SH-SY5Y (cell line): Measurements from ENCODE around the gene SBF1.

Source experiments
- GATA2 ChIP-seq: IDR thresholded peaks from 2 replicates; pipeline ENCODE4 v1.6.1; 2011; ENCODE audit warnings: mild to moderate bottlenecking, low read depth, low read length
- GATA3 ChIP-seq: IDR thresholded peaks from 2 replicates; pipeline ENCODE4 v1.6.1; 2011; ENCODE audit warnings: low read depth, mild to moderate bottlenecking, low read length, moderate library complexity

DNA sequence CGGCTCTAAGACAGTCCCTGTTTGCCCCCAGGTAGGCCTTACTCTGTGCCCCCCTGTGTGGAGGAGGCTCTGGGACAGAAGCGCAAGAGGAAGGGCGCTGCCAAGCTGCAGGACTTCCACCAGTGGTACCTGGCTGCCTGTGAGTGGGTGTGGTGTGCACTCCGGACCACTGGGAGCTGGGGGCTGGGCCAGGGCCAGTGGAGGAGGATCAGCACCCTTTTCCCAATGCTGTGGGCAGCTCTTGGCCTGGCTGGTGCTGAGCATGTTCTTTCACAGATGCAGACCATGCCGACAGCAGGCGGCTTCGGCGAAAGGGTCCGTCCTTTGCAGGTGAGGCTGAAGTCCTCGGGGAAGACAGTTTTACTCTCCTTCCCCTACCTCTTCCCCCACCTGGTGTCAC is 46.9 kb upstream of the SBF1 start:
- TF ChIP-seq GATA2 (no peak), GATA3 (no peak)
